ENCODE measurements around the gene TMEM132E. TPM values are rescaled to one million over a fixed set of nuclear protein-coding genes. Genes with fewer than 3 reads are reported as not detected.

The TMEM132E gene
- total RNA-seq, 1 experiment from 2014 or later, result 0.04 TPM

GRCh38 chr17:34542700-34543336 is 36.6 kb upstream of the TMEM132E start:
- H3K9me3 ChIP-seq (ENCODE audit: low read depth, low read length, poor library complexity, severe bottlenecking), result no peaks in the 10 kb centered on the region
- no peak overlapping the region for H3K27ac ChIP-seq (ENCODE audit: low read depth, low read length, poor library complexity, severe bottlenecking)
- H3K4me1 ChIP-seq (ENCODE audit: insufficient read depth, low read length, poor library complexity, severe bottlenecking), result no peaks in the 10 kb centered on the region
- BruUV-seq (replicated peaks), result no TSS peak
- ChIA-PET POLR2A (ENCODE audit: low non-redundant PET) (no interaction called here), CTCF (interaction anchor here (0.6 to 1.0 kb wide), 2 partner anchors 95 to 98 kb away, joined by 3 to 4 read pairs; no protein-coding TSS in a partner anchor)
- peaks cover 13% of the 10 kb centered on the region for H3K27me3 ChIP-seq (replicated peaks; ENCODE audit: insufficient read depth, low read depth, low read length, poor library complexity)
- no peak overlapping the region for H3K4me3 ChIP-seq (ENCODE audit: low read depth, low read length, poor library complexity, severe bottlenecking)
- intact Hi-C loops (cut with micrococcal nuclease; ENCODE audit: unreplicated experiment), result loop anchor here (2.0 to 5.0 kb wide), 2 partner anchors 96 to 349 kb away; no protein-coding TSS in a partner anchor
- H3K36me3 ChIP-seq (ENCODE audit: insufficient read depth, low read length, poor library complexity, severe bottlenecking), result no peaks in the 10 kb centered on the region
- DNase-seq (ENCODE audit: low spot score), result peak; percentile 2
- peak; percentile 80 for TF ChIP-seq CTCF (conservative IDR thresholded peaks at IDR 0.05; ENCODE audit: low read depth, low read length)
- TF ChIP-seq EZH2 (IDR thresholded peaks at IDR 0.05; ENCODE audit: borderline replicate concordance, low read depth, low read length, poor library complexity, severe bottlenecking), result no peak

DNA sequence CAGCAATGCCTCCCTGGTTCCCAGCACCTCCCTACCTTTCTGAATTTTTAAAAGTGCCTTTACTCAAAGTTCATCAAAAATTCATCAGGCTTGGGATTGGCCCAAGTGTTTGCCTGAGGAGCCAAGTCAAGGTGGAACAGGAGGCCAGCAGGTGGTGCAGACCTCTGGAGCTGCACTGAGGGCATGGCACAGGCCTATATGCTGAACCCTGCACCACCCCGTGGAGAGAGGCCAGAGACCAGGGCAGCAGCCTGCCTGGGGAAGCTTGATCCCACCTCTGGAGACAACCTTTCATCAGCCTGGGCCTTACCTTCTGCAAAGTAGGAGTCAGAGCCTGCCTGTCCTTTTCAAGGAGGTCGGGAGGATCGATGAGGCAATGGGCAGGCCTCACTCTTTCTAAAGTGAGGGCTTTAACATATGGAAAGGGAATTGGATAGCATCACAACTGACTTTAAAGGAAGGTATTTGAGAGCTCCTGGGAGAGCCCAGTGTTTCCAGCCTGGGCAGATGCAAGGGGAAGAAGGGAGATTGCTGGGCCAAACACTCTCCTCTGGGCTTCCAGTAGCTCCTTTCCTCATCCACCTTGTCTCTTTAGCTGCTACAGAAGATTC is 31.8 kb upstream of the TMEM132E start:
- POLR2A ChIA-PET (ENCODE audit: low non-redundant PET), result no interaction called here
- peaks cover 10% of the 10 kb centered on the region for H3K27me3 ChIP-seq (replicated peaks; ENCODE audit: insufficient read depth, low read depth, low read length, poor library complexity)
- intact Hi-C loops (cut with micrococcal nuclease; ENCODE audit: unreplicated experiment), result no loop called here
- no peaks in the 10 kb centered on the region for H3K36me3 ChIP-seq (ENCODE audit: insufficient read depth, low read length, poor library complexity, severe bottlenecking)
- H3K9me3 ChIP-seq (ENCODE audit: low read depth, low read length, poor library complexity, severe bottlenecking), result no peaks in the 10 kb centered on the region
- TF ChIP-seq EZH2 (IDR thresholded peaks at IDR 0.05; ENCODE audit: borderline replicate concordance, low read depth, low read length, poor library complexity, severe bottlenecking) (no peak), CTCF (conservative IDR thresholded peaks at IDR 0.05; ENCODE audit: low read depth, low read length) (no peak)
- no peak overlapping the region for H3K27ac ChIP-seq (ENCODE audit: low read depth, low read length, poor library complexity, severe bottlenecking)
- H3K4me1 ChIP-seq (ENCODE audit: insufficient read depth, low read length, poor library complexity, severe bottlenecking), result no peaks in the 10 kb centered on the region
- no peak overlapping the region for H3K4me3 ChIP-seq (ENCODE audit: low read depth, low read length, poor library complexity, severe bottlenecking)
- CTCF ChIA-PET, result no interaction called here
- BruUV-seq (replicated peaks), result no TSS peak
- no peak for DNase-seq (ENCODE audit: low spot score)

DNA sequence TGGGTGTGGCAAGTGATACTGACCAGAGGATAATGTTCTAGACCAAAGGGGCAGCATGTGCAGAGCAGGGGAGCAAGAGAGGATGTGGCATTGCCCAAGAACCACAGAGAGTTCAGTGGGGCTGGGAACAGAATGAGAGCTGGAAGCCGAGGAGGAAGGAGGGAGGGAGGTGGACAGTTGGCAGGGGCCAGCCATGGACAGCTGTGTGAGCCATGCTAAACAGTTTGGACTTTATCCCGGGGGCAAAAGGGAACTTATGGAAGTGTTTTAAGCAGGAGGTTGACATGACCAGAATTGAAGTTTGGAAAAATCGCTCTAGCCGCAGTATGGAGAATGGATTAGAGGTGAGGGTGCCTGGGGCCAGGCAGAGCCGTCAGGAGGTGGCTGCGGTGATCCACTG is 29.4 kb upstream of the TMEM132E start:
- H3K4me3 ChIP-seq (ENCODE audit: low read depth, low read length, poor library complexity, severe bottlenecking), result no peak overlapping the region
- H3K27me3 ChIP-seq (replicated peaks; ENCODE audit: insufficient read depth, low read depth, low read length, poor library complexity), result peaks cover 3% of the 10 kb centered on the region
- POLR2A ChIA-PET (ENCODE audit: low non-redundant PET), result no interaction called here
- no peaks in the 10 kb centered on the region for H3K9me3 ChIP-seq (ENCODE audit: low read depth, low read length, poor library complexity, severe bottlenecking)
- H3K4me1 ChIP-seq (ENCODE audit: insufficient read depth, low read length, poor library complexity, severe bottlenecking), result no peaks in the 10 kb centered on the region
- no peak for DNase-seq (ENCODE audit: low spot score)
- no TSS peak for BruUV-seq (replicated peaks)
- H3K36me3 ChIP-seq (ENCODE audit: insufficient read depth, low read length, poor library complexity, severe bottlenecking), result no peaks in the 10 kb centered on the region
- TF ChIP-seq EZH2 (IDR thresholded peaks at IDR 0.05; ENCODE audit: borderline replicate concordance, low read depth, low read length, poor library complexity, severe bottlenecking), result no peak
- TF ChIP-seq CTCF (conservative IDR thresholded peaks at IDR 0.05; ENCODE audit: low read depth, low read length), result no peak
- intact Hi-C loops (cut with micrococcal nuclease; ENCODE audit: unreplicated experiment), result no loop called here
- CTCF ChIA-PET, result no interaction called here
- no peak overlapping the region for H3K27ac ChIP-seq (ENCODE audit: low read depth, low read length, poor library complexity, severe bottlenecking)
